Measurements from ENCODE around the gene NECAP2.
"Not testable (repeated sequence)": the region's sequence is repeated elsewhere in the genome, so short reads cannot be mapped to it uniquely, and the experiment has no call there.

GRCh38 chr1:16501446-16501845 is 60.9 kb downstream of the NECAP2 start:
- TF ChIP-seq CHD2 (IDR thresholded peaks at IDR 0.05; ENCODE audit: low read length, partially characterized antibody); MAFK (IDR thresholded peaks at IDR 0.05; ENCODE audit: partially characterized antibody); CTCF (IDR thresholded peaks at IDR 0.05); CBX8 (IDR thresholded peaks at IDR 0.05); TP53 (CRISPR knock-in tag; IDR thresholded peaks at IDR 0.05); HOXB5 (CRISPR knock-in tag; IDR thresholded peaks at IDR 0.05); JUN (IDR thresholded peaks at IDR 0.05); POLR2A (IDR thresholded peaks at IDR 0.05; ENCODE audit: low read length); NPAS2 (CRISPR knock-in tag; IDR thresholded peaks at IDR 0.05; ENCODE audit: borderline replicate concordance); MAX (IDR thresholded peaks at IDR 0.05); RCOR1 (IDR thresholded peaks at IDR 0.05; ENCODE audit: low read depth, low read length); REST (IDR thresholded peaks at IDR 0.05): not testable (repeated sequence)

Data from A549 (cell line).